Mammary epithelial cell (primary cell): ENCODE results near the gene RPS2.

ENCODE experiments used
- CTCF ChIP-seq, 2 donors: IDR thresholded peaks in 1 of 2; conservative IDR thresholded peaks in 1 of 2; 2 replicates each; pipeline ENCODE4 v1.5.1; 2011 to 2012; ENCODE audit warnings: inconsistent platforms in 2 of 2, low read length in 2 of 2, mild to moderate bottlenecking in 2 of 2, control low read depth in 1 of 2, low read depth in 1 of 2; ENCODE audit not compliant: insufficient read depth in 1 of 2; ENCODE audit errors: extremely low read depth in 1 of 2
- EZH2 ChIP-seq: IDR thresholded peaks from 2 replicates; pipeline ENCODE4 v1.6.1; 2012; ENCODE audit warnings: low read length, inconsistent platforms, borderline replicate concordance

- TF ChIP-seq CTCF (conservative IDR thresholded peaks at IDR 0.05 in 1 of 2, IDR thresholded peaks at IDR 0.05 in 1 of 2; ENCODE audit: extremely low read depth in 1 of 2, insufficient read depth in 1 of 2, low read depth in 1 of 2, low read length in 2 of 2) (no peak), EZH2 (peak; percentile 51)
These were observed 24.8 kb upstream of the RPS2 start, which contains the start of gene SYNGR3 for GRCh38 chr16:1989209-1990100.
